ENCODE results near the gene RELB. TPM values are rescaled to one million over a fixed set of nuclear protein-coding genes. Genes with fewer than 3 reads are reported as not detected.
A peak's percentile ranks its signal among the peaks of the same experiment; 100 is the strongest.

Gene RELB
- total and polyA plus RNA-seq, 7 experiments from 2014 or later, result 13.4 to 87.3 (median 33.0) TPM

DNA sequence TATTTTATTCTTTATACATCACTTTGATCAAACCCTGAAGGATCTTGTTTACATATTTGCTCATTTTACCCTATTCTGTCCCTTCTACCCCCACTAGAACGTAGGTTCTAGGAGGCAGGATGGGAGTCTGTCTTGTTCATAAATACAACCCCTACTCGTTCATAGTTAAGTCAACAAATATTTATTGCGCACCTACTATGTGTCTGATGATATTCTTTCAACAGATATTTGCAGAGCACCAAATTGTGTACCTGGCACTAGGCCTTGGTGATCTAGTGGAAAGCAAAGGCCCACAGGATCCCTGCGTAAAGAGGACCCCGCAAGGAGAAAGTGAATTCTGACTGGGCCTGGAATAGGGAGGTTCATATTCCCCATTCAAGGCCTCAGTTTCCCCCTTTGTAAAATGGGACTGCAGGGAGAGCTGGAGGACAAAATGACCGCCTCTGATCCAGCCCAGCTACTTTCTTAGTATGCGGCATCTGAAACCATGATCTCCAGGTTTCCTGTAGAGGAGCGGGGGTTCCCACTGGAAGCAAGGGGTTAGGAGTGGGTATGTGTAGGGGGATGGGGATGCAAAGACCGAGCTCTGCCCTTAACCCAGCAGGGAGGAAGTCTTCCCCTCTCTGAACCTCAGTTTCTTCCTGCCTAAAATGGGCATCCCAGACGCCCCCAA is 77.3 kb downstream of the RELB start:
- Mint-ChIP-seq H3K36me3 (peaks cover 7 to 10% (median 10%) of the 10 kb centered on the region in 5 donors), H3K27me3 (no peaks in the 10 kb centered on the region), H3K4me3 (peak overlapping the region; percentile 87 to 99 (median 94)), H3K27ac (peak overlapping the region in 8 of 9 donors; percentile 28 to 85 (median 67)), H3K9me3 (no peaks in the 10 kb centered on the region), H3K4me1 (peaks cover 32 to 53% (median 48%) of the 10 kb centered on the region in 7 donors)
- Histone ChIP-seq H3K4me1 (ENCODE audit: control insufficient read depth in 2 of 2, insufficient read depth in 2 of 2, low read length in 2 of 2) (peaks cover 22 to 31% of the 10 kb centered on the region in 2 donors), H3K27me3 (ENCODE audit: control insufficient read depth in 2 of 2, insufficient read depth in 2 of 2, low read length in 2 of 2) (no peaks in the 10 kb centered on the region), H3K4me3 (ENCODE audit: low read length) (peak overlapping the region; percentile 99), H3K9me3 (ENCODE audit: control insufficient read depth in 2 of 3, low read length in 3 of 3) (no peaks in the 10 kb centered on the region), H3K36me3 (ENCODE audit: control insufficient read depth in 2 of 3, insufficient read depth in 3 of 3, low read length in 3 of 3) (peaks cover 0 to 18% (median 0%) of the 10 kb centered on the region in 3 experiments), H3K27ac (ENCODE audit: low read depth, low read length) (peak overlapping the region; percentile 86)
- CTCF ChIA-PET, result no interaction called here
- POLR2A ChIA-PET, result interaction anchor here (1.4 to 2.4 kb wide), 5 partner anchors 9 to 99 kb away, joined by 3 to 21 read pairs (median 7); partner anchors contain the start of genes CLASRP, PPP1R37 and TRAPPC6A
- intact Hi-C loops (cut with micrococcal nuclease), result loop anchor here (1.0 to 5.0 kb wide), 4 partner anchors 14 to 100 kb away; partner anchors contain the start of genes BLOC1S3 (in 2 of the 2), RELB (in 2 of the 2) and TRAPPC6A (in 2 of the 2)
- no peak for DNase-seq
- ATAC-seq, result no peak

DNA sequence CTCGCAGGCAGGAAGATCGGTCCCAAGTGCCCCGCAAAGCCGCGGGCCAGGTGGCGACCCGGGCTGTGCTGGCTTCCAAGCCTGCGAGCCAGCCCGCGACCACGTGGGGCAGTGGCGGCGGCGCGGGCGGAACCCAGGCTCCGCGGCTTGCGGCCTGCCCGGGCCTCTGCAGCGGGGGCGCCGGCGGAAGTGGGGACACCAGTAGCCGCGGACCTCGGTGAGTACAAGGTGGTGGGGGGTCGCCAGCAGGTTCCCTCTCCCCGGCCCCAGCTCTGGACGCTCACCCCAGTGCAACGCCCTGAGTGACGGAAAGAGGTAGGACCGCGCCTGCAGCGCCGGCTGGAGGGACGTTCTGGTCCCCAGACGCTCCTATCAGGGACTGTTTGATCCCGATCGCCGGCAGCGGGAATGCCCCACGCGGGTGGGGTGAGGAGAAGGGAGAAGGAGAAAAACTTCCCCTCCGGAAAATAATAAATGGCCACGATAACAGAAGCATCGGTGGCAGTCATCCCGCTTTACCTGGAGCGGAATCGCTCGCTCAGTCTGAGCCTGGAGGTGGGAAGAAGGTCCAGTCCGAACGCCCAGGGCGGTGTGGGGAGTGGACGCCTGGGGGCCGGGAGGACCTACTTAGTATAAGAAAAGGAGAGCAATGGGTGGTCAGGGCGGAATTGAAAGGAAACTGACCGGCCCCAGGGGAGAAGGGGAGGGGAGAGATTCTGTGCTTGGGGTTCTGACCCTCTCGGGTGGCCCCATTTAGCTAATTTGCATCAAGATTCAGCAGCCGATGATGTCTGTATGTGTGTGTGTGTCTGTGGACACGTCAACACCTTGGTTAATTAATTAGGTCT is 78.0 kb downstream of the RELB start, which contains the start of gene GEMIN7:
GEMIN7 (plus strand) TSS at position 198 of the 848 bp plus-strand sequence. CDS start 10,855 bp downstream, outside the sequence.
- H3K4me3 ChIP-seq (ENCODE audit: low read length), result peak within 1 kb of the TSS; percentile 99
- peaks cover 0 to 18% (median 0%) of the 10 kb centered on the region in 3 experiments for H3K36me3 ChIP-seq (ENCODE audit: control insufficient read depth in 2 of 3, insufficient read depth in 3 of 3, low read length in 3 of 3)
- ChIA-PET CTCF (interaction anchor here (0.7 kb wide), 1 partner anchor 20 kb away, joined by 8 read pairs; no protein-coding TSS in a partner anchor), POLR2A (interaction anchor here (1.0 to 2.4 kb wide), 7 partner anchors 8 to 98 kb away, joined by 3 to 21 read pairs (median 6); partner anchors contain the start of genes CLASRP, PPP1R37 and TRAPPC6A)
- peaks cover 32 to 53% (median 48%) of the 10 kb centered on the region in 7 donors for H3K4me1 Mint-ChIP-seq
- H3K27ac Mint-ChIP-seq, result peak within 1 kb of the TSS; percentile 79 to 94 (median 84)
- H3K27me3 Mint-ChIP-seq, result no peaks in the 10 kb centered on the region
- peak within 1 kb of the TSS; percentile 86 for H3K27ac ChIP-seq (ENCODE audit: low read depth, low read length)
- no peaks in the 10 kb centered on the region for H3K9me3 Mint-ChIP-seq
- peak within 1 kb of the TSS; percentile 87 to 99 (median 94) for H3K4me3 Mint-ChIP-seq
- H3K9me3 ChIP-seq (ENCODE audit: control insufficient read depth in 2 of 3, low read length in 3 of 3), result no peaks in the 10 kb centered on the region
- H3K4me1 ChIP-seq (ENCODE audit: control insufficient read depth in 2 of 2, insufficient read depth in 2 of 2, low read length in 2 of 2), result peaks cover 22 to 31% of the 10 kb centered on the region in 2 donors
- no peaks in the 10 kb centered on the region for H3K27me3 ChIP-seq (ENCODE audit: control insufficient read depth in 2 of 2, insufficient read depth in 2 of 2, low read length in 2 of 2)
- intact Hi-C loops (cut with micrococcal nuclease), result loop anchor here (1.0 to 5.0 kb wide), 4 partner anchors 13 to 99 kb away; partner anchors contain the start of genes BLOC1S3 (in 2 of the 2), RELB (in 2 of the 2) and TRAPPC6A (in 2 of the 2)
- DNase-seq (peak; percentile 60 to 90 (median 75)), ATAC-seq (peak; percentile 76)
- peaks cover 7 to 10% (median 10%) of the 10 kb centered on the region in 5 donors for H3K36me3 Mint-ChIP-seq

GRCh38 chr19:45079911-45080370 is 78.7 kb downstream of the RELB start:
- peaks cover 7 to 10% (median 10%) of the 10 kb centered on the region in 5 donors for H3K36me3 Mint-ChIP-seq
- DNase-seq (no peak), ATAC-seq (no peak)
- no peaks in the 10 kb centered on the region for H3K27me3 Mint-ChIP-seq
- peaks cover 32 to 53% (median 48%) of the 10 kb centered on the region in 7 donors for H3K4me1 Mint-ChIP-seq
- no peaks in the 10 kb centered on the region for H3K9me3 Mint-ChIP-seq
- no peaks in the 10 kb centered on the region for H3K27me3 ChIP-seq (ENCODE audit: control insufficient read depth in 2 of 2, insufficient read depth in 2 of 2, low read length in 2 of 2)
- H3K9me3 ChIP-seq (ENCODE audit: control insufficient read depth in 2 of 3, low read length in 3 of 3), result no peaks in the 10 kb centered on the region
- intact Hi-C loops (cut with micrococcal nuclease), result loop anchor here (1.0 to 5.0 kb wide), 4 partner anchors 12 to 98 kb away; partner anchors contain the start of genes BLOC1S3 (in 2 of the 2), RELB (in 2 of the 2) and TRAPPC6A (in 2 of the 2)
- H3K27ac ChIP-seq (ENCODE audit: low read depth, low read length), result peak overlapping the region; percentile 86
- peak overlapping the region; percentile 87 to 99 (median 94) for H3K4me3 Mint-ChIP-seq
- peaks cover 0 to 20% (median 0%) of the 10 kb centered on the region in 3 experiments for H3K36me3 ChIP-seq (ENCODE audit: control insufficient read depth in 2 of 3, insufficient read depth in 3 of 3, low read length in 3 of 3)
- H3K4me3 ChIP-seq (ENCODE audit: low read length), result peak overlapping the region; percentile 99
- POLR2A ChIA-PET, result interaction anchor here (1.0 to 2.4 kb wide), 3 partner anchors 12 to 92 kb away, joined by 3 to 21 read pairs (median 5); partner anchors contain the start of gene PPP1R37
- H3K4me1 ChIP-seq (ENCODE audit: control insufficient read depth in 2 of 2, insufficient read depth in 2 of 2, low read length in 2 of 2), result peaks cover 20 to 31% of the 10 kb centered on the region in 2 donors
- peak overlapping the region in 8 of 9 donors; percentile 52 to 94 (median 84) for H3K27ac Mint-ChIP-seq
- CTCF ChIA-PET, result interaction anchor here (0.7 kb wide), 1 partner anchor 21 kb away, joined by 8 read pairs; no protein-coding TSS in a partner anchor

DNA sequence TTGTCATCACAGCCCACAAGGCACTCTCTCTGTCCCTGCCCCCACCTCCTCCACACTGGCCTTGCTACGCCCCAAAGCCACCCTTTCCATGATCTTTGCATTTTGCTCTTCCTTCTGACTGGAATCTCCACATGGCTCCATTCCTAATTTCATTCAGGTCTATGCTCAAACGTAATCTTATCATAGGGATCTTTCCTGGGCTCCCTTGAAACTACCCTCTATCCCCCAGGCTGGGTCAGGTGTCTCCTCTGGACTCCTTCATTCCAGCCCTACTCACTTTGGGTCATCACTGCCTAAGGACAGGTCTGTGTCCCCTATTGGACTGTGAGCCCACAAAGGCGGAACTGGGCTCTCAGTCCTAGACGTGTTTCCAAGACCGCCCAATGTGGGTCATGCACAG is 80.9 kb downstream of the RELB start:
- peak overlapping the region in 8 of 10 donors; percentile 6 to 81 (median 38) for H3K4me3 Mint-ChIP-seq
- intact Hi-C loops (cut with micrococcal nuclease), result no loop called here
- CTCF ChIA-PET, result interaction anchor here (0.7 kb wide), 1 partner anchor 32 kb away, joined by 4 read pairs; no protein-coding TSS in a partner anchor
- H3K27ac Mint-ChIP-seq, result peak overlapping the region in 3 of 9 donors; percentile 49 to 91 (median 75)
- peaks cover 26 to 47% (median 43%) of the 10 kb centered on the region in 7 donors for H3K4me1 Mint-ChIP-seq
- Histone ChIP-seq H3K4me3 (ENCODE audit: low read length) (no peak overlapping the region), H3K4me1 (ENCODE audit: control insufficient read depth in 2 of 2, insufficient read depth in 2 of 2, low read length in 2 of 2) (peaks cover 12 to 24% of the 10 kb centered on the region in 2 donors), H3K27me3 (ENCODE audit: control insufficient read depth in 2 of 2, insufficient read depth in 2 of 2, low read length in 2 of 2) (no peaks in the 10 kb centered on the region), H3K9me3 (ENCODE audit: control insufficient read depth in 2 of 3, low read length in 3 of 3) (no peaks in the 10 kb centered on the region), H3K27ac (ENCODE audit: low read depth, low read length) (no peak overlapping the region), H3K36me3 (ENCODE audit: control insufficient read depth in 2 of 3, insufficient read depth in 3 of 3, low read length in 3 of 3) (peaks cover 0 to 25% (median 0%) of the 10 kb centered on the region in 3 experiments)
- no peaks in the 10 kb centered on the region for H3K27me3 Mint-ChIP-seq
- no peak for DNase-seq
- no peak for ATAC-seq
- no peaks in the 10 kb centered on the region for H3K9me3 Mint-ChIP-seq
- POLR2A ChIA-PET, result no interaction called here
- peaks cover 7 to 13% (median 10%) of the 10 kb centered on the region in 5 donors for H3K36me3 Mint-ChIP-seq

DNA sequence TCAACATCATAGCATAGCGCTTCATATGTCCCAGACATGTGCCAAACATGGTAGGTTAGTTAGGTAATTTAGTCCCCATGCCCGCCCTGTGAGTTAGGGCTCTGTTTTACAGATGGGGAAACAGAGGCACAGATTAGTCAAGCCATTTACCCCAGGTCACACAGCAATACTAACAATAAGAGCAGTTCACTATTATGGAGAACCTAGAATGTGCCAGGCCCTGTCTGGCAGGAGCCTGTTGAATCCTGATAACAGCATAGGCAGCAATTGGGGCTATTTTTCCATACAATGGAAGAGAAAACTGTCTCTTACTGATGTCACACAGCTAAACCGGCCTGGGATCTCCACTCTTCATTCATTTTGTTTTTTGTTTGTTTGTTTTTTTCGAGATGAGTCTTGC is 85.2 kb downstream of the RELB start:
- H3K27ac Mint-ChIP-seq, result peak overlapping the region; percentile 7 to 90 (median 71)
- peaks cover 7 to 25% (median 14%) of the 10 kb centered on the region in 5 donors for H3K36me3 Mint-ChIP-seq
- Histone ChIP-seq H3K27ac (ENCODE audit: low read depth, low read length) (no peak overlapping the region), H3K4me1 (ENCODE audit: control insufficient read depth in 2 of 2, insufficient read depth in 2 of 2, low read length in 2 of 2) (peaks cover 13 to 30% of the 10 kb centered on the region in 2 donors), H3K36me3 (ENCODE audit: control insufficient read depth in 2 of 3, insufficient read depth in 3 of 3, low read length in 3 of 3) (peaks cover 0 to 29% (median 4%) of the 10 kb centered on the region in 3 experiments), H3K4me3 (ENCODE audit: low read length) (no peak overlapping the region), H3K27me3 (ENCODE audit: control insufficient read depth in 2 of 2, insufficient read depth in 2 of 2, low read length in 2 of 2) (no peaks in the 10 kb centered on the region), H3K9me3 (ENCODE audit: control insufficient read depth in 2 of 3, low read length in 3 of 3) (no peaks in the 10 kb centered on the region)
- intact Hi-C loops (cut with micrococcal nuclease), result no loop called here
- ATAC-seq, result no peak
- POLR2A ChIA-PET, result interaction anchor here (0.9 kb wide), 1 partner anchor 30 kb away, joined by 3 read pairs; no protein-coding TSS in a partner anchor
- no peaks in the 10 kb centered on the region for H3K27me3 Mint-ChIP-seq
- CTCF ChIA-PET, result no interaction called here
- H3K9me3 Mint-ChIP-seq, result peaks cover 0 to 2% (median 0%) of the 10 kb centered on the region in 11 donors
- DNase-seq, result no peak
- H3K4me3 Mint-ChIP-seq, result no peak overlapping the region
- H3K4me1 Mint-ChIP-seq, result peaks cover 23 to 44% (median 34%) of the 10 kb centered on the region in 7 donors
